GM19239 (cell line): ENCODE data around the gene BRSK1.
A peak's percentile ranks its signal among the peaks of the same experiment; 100 is the strongest.

ENCODE experiments used
- DNase-seq: peaks from one replicate; pipeline ENCODE4 v3.0.0; 2011; ENCODE audit warnings: low spot score; ENCODE audit not compliant: insufficient read length
- FAIRE-seq: peaks from 2 replicates; lab custom pipeline; 2011; peaks lifted over from hg19 to GRCh38; lab: Jason Lieb, UNC

Gene BRSK1

GRCh38 chr19:55301459-55302317 lies 17.9 kb downstream of the BRSK1 start:
- DNase-seq, result peak; percentile 99
- peak; percentile 64 for FAIRE-seq

GRCh38 chr19:55302318-55302703 lies 18.5 kb downstream of the BRSK1 start:
- DNase-seq (no peak), FAIRE-seq (no peak)

- FAIRE-seq, result no peak
- no peak for DNase-seq
Observed at GRCh38 chr19:55303477-55303876, 19.7 kb downstream of the BRSK1 start.

GRCh38 chr19:55304279-55304978 lies 20.6 kb downstream of the BRSK1 start:
- peak; percentile 18 for FAIRE-seq
- peak; percentile 58 for DNase-seq

- no peak for FAIRE-seq
- no peak for DNase-seq
Observed at GRCh38 chr19:55304980-55305379, 21.2 kb downstream of the BRSK1 start.

- peak; percentile 11 for FAIRE-seq
Observed at GRCh38 chr19:55305491-55305890, 21.7 kb downstream of the BRSK1 start.

GRCh38 chr19:55305983-55306562 lies 22.3 kb downstream of the BRSK1 start:
- FAIRE-seq (no peak), DNase-seq (no peak)

More at GRCh38 chr19:55305491-55305890, 21.7 kb downstream of the BRSK1 start:
- peak; percentile 75 for DNase-seq

- DNase-seq, result no peak
- FAIRE-seq, result no peak
Observed at GRCh38 chr19:55306712-55307111, 22.9 kb downstream of the BRSK1 start.

GRCh38 chr19:55308281-55308680 lies 24.5 kb downstream of the BRSK1 start:
- DNase-seq (no peak), FAIRE-seq (no peak)

- DNase-seq, result no peak
- no peak for FAIRE-seq
Observed at GRCh38 chr19:55309448-55309847, 25.7 kb downstream of the BRSK1 start.

GRCh38 chr19:55310498-55310897 lies 26.7 kb downstream of the BRSK1 start:
- DNase-seq (no peak), FAIRE-seq (no peak)

GRCh38 chr19:55311397-55311796 lies 27.6 kb downstream of the BRSK1 start:
- no peak for DNase-seq
- FAIRE-seq, result no peak

- no peak for DNase-seq
- FAIRE-seq, result no peak
Observed at GRCh38 chr19:55311797-55312196, 28.0 kb downstream of the BRSK1 start.

GRCh38 chr19:55312621-55313512 lies 29.1 kb downstream of the BRSK1 start:
- DNase-seq (no peak), FAIRE-seq (no peak)

GRCh38 chr19:55314396-55314795 lies 30.6 kb downstream of the BRSK1 start:
- no peak for FAIRE-seq
- no peak for DNase-seq

GRCh38 chr19:55315956-55316525 lies 32.2 kb downstream of the BRSK1 start:
- FAIRE-seq (no peak), DNase-seq (no peak)

- FAIRE-seq, result no peak
Observed at GRCh38 chr19:55316646-55317045, 32.8 kb downstream of the BRSK1 start.

GRCh38 chr19:55319785-55320184 lies 36.0 kb downstream of the BRSK1 start:
- FAIRE-seq (no peak), DNase-seq (no peak)

More at GRCh38 chr19:55316646-55317045, 32.8 kb downstream of the BRSK1 start:
- no peak for DNase-seq

- no peak for FAIRE-seq
- no peak for DNase-seq
Observed at GRCh38 chr19:55320844-55321419, 37.1 kb downstream of the BRSK1 start.
